Measurements from ENCODE around the gene WDR27. TPM values are rescaled to one million over a fixed set of nuclear protein-coding genes. Genes with fewer than 3 reads are reported as not detected.
"Not testable (repeated sequence)": the region's sequence is repeated elsewhere in the genome, so short reads cannot be mapped to it uniquely, and the experiment has no call there.

WDR27 gene
- total RNA-seq, 1 donor: 18.1 TPM

- no peak overlapping the region for H3K4me3 ChIP-seq (ENCODE audit: low read depth, low read length)
- TF ChIP-seq CTCF (IDR thresholded peaks at IDR 0.05; ENCODE audit: insufficient read depth, low read depth, low read length): no peak
- no peak for DNase-seq (ENCODE audit: low read depth)
These were observed 228.2 kb downstream of the WDR27 start for GRCh38 chr6:169473663-169474062.

- no peak for TF ChIP-seq CTCF (IDR thresholded peaks at IDR 0.05; ENCODE audit: insufficient read depth, low read depth, low read length)
- peak; percentile 57 for DNase-seq (ENCODE audit: low read depth)
- no peak overlapping the region for H3K4me3 ChIP-seq (ENCODE audit: low read depth, low read length)
These were observed 228.9 kb downstream of the WDR27 start for GRCh38 chr6:169472786-169473416.

GRCh38 chr6:169470790-169471189 lies 231.0 kb downstream of the WDR27 start:
- TF ChIP-seq CTCF (IDR thresholded peaks at IDR 0.05; ENCODE audit: insufficient read depth, low read depth, low read length): no peak
- no peak for DNase-seq (ENCODE audit: low read depth)
- no peak overlapping the region for H3K4me3 ChIP-seq (ENCODE audit: low read depth, low read length)

GRCh38 chr6:169469028-169469427 lies 232.8 kb downstream of the WDR27 start:
- DNase-seq (ENCODE audit: low read depth): no peak
- no peak for TF ChIP-seq CTCF (IDR thresholded peaks at IDR 0.05; ENCODE audit: insufficient read depth, low read depth, low read length)

GRCh38 chr6:169467755-169468154 lies 234.1 kb downstream of the WDR27 start:
- DNase-seq (ENCODE audit: low read depth); H3K4me3 ChIP-seq (ENCODE audit: low read depth, low read length): not testable (repeated sequence)

More at GRCh38 chr6:169469028-169469427, 232.8 kb downstream of the WDR27 start:
- H3K4me3 ChIP-seq (ENCODE audit: low read depth, low read length): no peak overlapping the region

- not testable (repeated sequence) for H3K4me3 ChIP-seq (ENCODE audit: low read depth, low read length); DNase-seq (ENCODE audit: low read depth)
These were observed 235.6 kb downstream of the WDR27 start for GRCh38 chr6:169466256-169466655.

GRCh38 chr6:169457762-169458161 lies 244.1 kb downstream of the WDR27 start:
- no peak for DNase-seq (ENCODE audit: low read depth)
- H3K4me3 ChIP-seq (ENCODE audit: low read depth, low read length): no peak overlapping the region
- TF ChIP-seq CTCF (IDR thresholded peaks at IDR 0.05; ENCODE audit: insufficient read depth, low read depth, low read length): no peak

GRCh38 chr6:169456840-169457239 lies 245.0 kb downstream of the WDR27 start:
- no peak for DNase-seq (ENCODE audit: low read depth)
- TF ChIP-seq CTCF (IDR thresholded peaks at IDR 0.05; ENCODE audit: insufficient read depth, low read depth, low read length): no peak
- H3K4me3 ChIP-seq (ENCODE audit: low read depth, low read length): no peak overlapping the region

Data from fibroblast of villous mesenchyme (primary cell).